GM19193 (cell line): ENCODE results near the gene HBS1L.

Source experiments
- POLR2A ChIP-seq: IDR thresholded peaks from 4 replicates; pipeline ENCODE4 v1.6.1; 2011; ENCODE audit not compliant: insufficient read depth, insufficient read length; ENCODE audit errors: extremely low read depth

HBS1L gene

GRCh38 chr6:135025775-135026174, 28.8 kb downstream of the HBS1L start:
- no peak for TF ChIP-seq POLR2A

- no peak for TF ChIP-seq POLR2A
Observed at GRCh38 chr6:135025175-135025574, 29.4 kb downstream of the HBS1L start.

- no peak for TF ChIP-seq POLR2A
Observed at GRCh38 chr6:135022050-135022697, 32.4 kb downstream of the HBS1L start.

- TF ChIP-seq POLR2A = no peak
Observed at GRCh38 chr6:135021310-135022049, 33.1 kb downstream of the HBS1L start.

GRCh38 chr6:135018941-135019340, 35.7 kb downstream of the HBS1L start:
- TF ChIP-seq POLR2A = no peak

- TF ChIP-seq POLR2A = no peak
Observed at GRCh38 chr6:135018052-135018451, 36.6 kb downstream of the HBS1L start.

- TF ChIP-seq POLR2A = no peak
Observed at GRCh38 chr6:135014353-135014832, 40.2 kb downstream of the HBS1L start.

GRCh38 chr6:135013211-135013610, 41.4 kb downstream of the HBS1L start:
- TF ChIP-seq POLR2A = no peak

- no peak for TF ChIP-seq POLR2A
Observed at GRCh38 chr6:135012764-135013163, 41.9 kb downstream of the HBS1L start.

- no peak for TF ChIP-seq POLR2A
Observed at GRCh38 chr6:135012349-135012748, 42.3 kb downstream of the HBS1L start.

- TF ChIP-seq POLR2A = no peak
Observed at GRCh38 chr6:135008941-135009290, 45.7 kb downstream of the HBS1L start.

GRCh38 chr6:135008072-135008940, 46.3 kb downstream of the HBS1L start:
- TF ChIP-seq POLR2A = no peak

GRCh38 chr6:135006386-135006914, 48.2 kb downstream of the HBS1L start:
- no peak for TF ChIP-seq POLR2A

GRCh38 chr6:135004399-135004798, 50.2 kb downstream of the HBS1L start:
- no peak for TF ChIP-seq POLR2A
